ENCODE results near the gene RAB36.
A peak's percentile ranks its signal among the peaks of the same experiment; 100 is the strongest.

Gene RAB36

GRCh38 chr22:23182309-23183060, 37.2 kb downstream of the RAB36 start:
- DNase-seq (ENCODE audit: low spot score) = peak; percentile 42

GRCh38 chr22:23183061-23183698, 37.9 kb downstream of the RAB36 start:
- DNase-seq (ENCODE audit: low spot score) = no peak

- no peak for DNase-seq (ENCODE audit: low spot score)
Observed at GRCh38 chr22:23184100-23184763, 39.0 kb downstream of the RAB36 start.

DNA sequence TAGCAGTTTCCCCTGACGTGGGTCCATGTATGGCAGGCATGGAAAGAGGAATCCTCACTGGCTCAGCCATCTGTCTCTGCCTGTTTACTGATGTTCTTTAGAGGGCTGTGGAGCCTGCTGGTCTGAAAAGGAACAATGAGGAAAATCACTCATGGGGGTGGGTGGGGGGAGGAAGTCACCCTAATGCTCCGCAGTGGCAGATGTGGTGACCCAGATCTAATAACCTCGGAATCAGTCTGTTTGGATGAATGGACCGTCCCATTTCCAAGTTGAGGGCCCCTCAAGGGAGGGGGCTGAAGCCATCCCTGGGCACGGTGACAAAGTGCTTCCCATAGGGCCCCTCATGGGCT, 39.5 kb downstream of the RAB36 start:
- DNase-seq (ENCODE audit: low spot score) = no peak

DNA sequence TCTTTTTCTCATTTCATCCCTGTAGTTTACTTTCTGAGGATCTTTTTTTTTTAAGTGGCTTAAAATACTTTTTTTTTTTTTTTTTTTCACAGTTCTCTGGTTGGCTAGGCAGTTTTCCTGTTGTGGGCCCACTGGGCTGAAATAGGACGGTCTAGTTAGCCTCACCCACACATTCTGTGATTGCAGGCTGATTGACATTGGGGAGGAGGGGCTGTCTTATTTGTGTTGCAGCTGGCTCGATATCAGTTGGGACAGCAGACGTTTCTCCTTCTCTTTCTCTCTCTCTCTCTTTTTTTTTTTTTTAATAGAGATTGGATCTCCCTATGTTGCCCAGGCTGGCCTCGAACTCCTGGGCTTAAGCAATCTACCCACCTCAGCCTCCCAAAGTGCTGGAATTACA, 41.9 kb downstream of the RAB36 start:
- no peak for DNase-seq (ENCODE audit: low spot score)

DNA sequence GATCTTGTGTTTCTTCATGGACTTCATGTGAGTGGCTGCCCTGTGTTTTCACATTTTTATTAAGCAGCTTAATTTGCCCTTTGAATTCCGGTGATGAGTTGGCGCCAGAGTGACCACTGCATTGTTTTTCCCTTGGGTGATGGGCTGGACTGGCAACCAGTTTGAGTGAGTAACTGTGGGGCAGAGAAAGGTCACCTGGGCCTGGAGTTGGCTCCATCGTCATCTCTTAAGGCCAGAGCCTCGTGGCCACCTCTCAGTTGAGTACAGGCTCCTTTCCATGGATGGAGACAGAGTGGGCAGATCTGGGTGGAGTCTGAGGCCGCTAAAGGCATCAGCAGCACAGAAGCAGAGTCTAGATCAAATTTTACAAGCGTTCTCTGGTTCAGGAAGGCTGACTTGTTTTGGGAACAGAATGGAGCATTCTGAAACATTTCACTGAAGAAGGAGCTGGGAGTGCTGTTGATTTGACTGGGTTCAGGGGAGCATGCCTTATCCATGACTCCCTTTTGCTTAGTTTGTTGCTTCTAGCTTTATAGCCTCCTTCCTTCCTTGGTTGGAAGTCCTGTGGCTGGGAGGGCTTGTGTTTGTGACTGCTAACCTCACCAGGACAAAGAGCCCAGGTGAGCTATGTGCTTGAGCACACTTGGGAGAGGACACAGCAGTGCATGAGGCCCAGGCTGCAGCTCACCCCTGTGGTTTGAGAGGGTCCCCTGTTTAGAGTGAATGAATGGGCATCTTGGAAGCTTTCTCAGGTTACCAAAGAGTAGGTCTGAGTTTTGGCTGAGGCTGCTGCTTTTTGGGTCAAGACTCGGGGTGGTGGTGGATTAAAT, 42.8 kb downstream of the RAB36 start:
- no peak for DNase-seq (ENCODE audit: low spot score)

- DNase-seq (ENCODE audit: low spot score) = no peak
Observed at GRCh38 chr22:23190526-23190925, 45.2 kb downstream of the RAB36 start.

DNA sequence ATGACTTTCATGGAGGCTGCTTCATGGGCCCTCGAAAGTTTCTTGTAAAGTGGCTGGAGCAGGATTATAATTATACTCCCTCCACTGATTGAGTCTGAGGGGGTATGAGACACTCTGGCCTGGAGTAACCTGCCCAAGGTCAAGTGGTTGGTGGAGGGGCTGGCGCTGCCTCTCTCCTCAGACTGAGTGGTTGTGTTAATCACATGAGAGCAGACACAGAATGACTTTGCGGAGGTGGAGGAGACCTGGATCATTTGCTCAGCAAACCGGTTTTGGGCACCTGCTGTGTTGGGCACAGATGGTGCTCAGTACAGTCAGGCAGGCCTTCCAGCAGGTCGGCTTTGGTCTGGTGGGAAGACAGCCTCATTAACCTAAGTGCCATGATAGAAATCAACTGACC, 46.9 kb downstream of the RAB36 start:
- no peak for DNase-seq (ENCODE audit: low spot score)

- DNase-seq (ENCODE audit: low spot score) = no peak
Observed at GRCh38 chr22:23192558-23192957, 47.3 kb downstream of the RAB36 start.

DNA sequence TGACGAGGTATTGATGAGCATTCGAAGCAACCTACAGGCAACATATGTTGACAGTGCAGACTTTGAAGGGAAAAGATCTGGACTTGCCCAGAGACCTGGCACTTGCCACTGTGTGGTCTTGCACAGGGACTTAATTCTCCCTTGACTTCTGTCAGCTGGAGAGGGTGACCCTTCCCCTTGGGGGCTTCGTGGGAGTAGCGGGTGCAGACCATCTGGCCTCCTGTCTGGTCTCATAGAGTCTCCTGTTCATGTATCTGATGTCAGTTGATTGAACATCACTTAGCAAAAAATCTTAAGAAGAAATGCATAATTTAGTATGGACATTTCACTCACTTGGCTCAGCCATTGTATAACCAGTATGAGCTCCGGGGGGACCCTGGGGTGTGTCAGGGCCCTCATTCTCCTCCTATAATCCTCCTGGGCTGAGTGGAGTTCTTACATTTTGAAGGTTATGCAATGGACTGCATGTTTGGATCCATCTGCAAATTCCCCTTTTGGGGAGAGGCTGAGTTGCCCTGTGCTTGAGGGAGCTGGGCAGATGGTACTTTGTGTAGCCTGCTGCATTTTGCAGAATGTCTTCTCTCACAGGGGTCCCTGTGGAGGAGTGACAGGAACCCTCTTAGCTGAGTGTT, 48.0 kb downstream of the RAB36 start:
- DNase-seq (ENCODE audit: low spot score) = no peak

DNA sequence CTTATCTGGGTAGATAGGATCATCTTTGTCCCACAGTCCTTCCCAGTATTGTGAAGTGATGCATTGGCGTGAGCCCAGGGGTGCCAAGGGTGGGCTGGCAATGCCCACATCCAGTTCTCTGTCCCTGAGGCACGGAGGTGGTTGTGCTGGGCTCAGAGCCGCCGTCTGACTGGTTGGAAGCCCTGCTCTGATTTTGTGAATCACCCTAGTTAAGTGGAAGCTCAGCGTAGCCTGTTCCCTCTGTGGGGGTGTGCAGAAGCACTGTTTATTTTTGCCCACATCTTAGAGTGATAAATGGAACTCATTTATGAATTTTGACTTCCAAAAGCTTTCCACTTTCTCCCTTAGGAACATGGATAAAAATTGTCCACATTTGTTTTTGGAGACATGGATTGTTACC, 48.6 kb downstream of the RAB36 start:
- DNase-seq (ENCODE audit: low spot score) = no peak

DNA sequence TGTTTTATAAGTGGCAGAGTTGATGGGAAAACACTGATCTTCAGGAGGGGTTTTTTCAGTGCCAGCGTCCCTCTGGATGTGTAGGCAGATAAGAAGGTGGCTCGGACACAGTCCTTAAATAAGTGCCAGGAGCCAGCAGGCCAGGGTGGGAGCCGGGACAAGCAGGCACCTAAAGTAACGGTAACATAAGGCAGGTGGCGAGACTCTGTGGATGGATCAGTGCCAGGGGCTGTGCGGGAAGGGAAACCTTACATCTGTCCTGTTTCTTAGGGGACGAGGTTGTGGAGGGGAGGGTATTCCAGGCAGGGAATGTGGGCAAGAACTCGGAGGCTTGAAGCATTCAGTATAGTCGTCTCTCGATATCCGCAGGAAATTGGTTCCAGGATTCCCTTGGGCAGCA, 50.9 kb downstream of the RAB36 start:
- no peak for DNase-seq (ENCODE audit: low spot score)

- DNase-seq (ENCODE audit: low spot score) = no peak
Observed at GRCh38 chr22:23197836-23198235, 52.6 kb downstream of the RAB36 start.

DNA sequence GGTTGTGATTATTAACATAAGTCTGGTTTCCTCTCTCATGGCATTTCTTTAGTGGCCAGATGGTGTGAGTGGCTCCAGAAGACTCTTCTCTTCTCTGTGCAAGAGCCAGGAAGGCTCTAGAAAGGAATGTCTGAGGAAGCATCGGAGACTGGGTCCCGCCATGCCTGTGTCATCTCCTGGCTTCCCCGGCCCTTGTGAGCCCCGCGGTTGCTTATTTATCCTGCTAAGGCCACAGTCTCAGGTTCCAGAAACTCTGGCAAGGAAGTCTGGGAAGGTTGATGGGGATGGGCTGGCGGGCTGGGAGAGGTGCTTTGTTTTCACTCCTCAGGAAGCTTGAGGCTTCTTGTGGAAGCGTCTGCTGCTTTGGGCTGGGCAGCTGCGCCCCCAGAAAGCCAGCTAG, 53.9 kb downstream of the RAB36 start:
- no peak for DNase-seq (ENCODE audit: low spot score)

- no peak for DNase-seq (ENCODE audit: low spot score)
Observed at GRCh38 chr22:23200898-23201297, 55.6 kb downstream of the RAB36 start.

DNA sequence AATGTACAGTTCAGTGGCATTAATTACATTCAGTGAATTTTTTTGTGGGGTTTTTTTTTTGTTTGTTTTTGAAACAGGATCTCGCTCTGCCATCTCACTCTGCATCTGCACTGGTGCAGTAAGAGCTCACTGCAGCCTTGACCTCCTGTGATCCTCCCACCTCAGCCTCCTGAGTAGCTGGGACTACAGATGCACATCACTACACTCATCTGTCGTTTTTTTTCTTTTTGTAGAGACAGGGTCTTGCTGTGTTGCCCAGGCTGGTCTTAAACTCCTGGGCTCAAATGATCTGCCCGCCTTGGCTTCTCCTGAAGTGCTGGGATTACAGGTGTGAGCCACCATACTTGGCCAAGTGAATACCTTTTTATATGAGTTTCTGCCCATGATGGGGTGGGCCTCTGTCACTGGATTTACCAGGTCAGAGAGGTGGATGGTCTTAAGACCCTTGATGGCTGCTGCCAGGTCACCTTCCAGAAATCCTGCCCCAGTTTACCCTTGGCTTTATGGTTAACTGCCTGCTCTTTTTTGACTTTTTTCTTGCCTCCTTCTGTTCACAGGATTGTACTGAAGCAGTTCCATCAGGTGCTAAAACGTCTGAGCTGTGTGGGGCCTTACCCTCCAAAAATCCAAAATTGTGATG, 57.7 kb downstream of the RAB36 start:
- no peak for DNase-seq (ENCODE audit: low spot score)

GRCh38 chr22:23203452-23204124, 58.3 kb downstream of the RAB36 start:
- no peak for DNase-seq (ENCODE audit: low spot score)

DNA sequence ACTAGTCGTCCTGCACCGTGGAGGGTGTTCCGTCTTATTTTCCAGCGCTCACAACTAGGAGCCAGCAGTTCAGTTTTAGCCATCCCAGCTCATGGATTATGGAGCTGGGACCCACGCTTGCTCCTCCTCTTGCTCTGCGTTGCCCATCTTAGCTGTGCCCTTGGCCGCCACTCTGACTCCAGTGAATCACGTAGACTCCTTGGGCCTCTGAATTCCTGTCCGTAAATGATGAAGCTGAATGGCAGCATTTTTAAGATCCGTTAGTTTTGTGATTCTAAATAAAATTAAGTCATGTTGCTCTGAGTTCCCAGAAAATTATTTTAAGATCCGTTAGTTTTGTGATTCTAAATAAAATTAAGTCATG, 58.8 kb downstream of the RAB36 start:
- DNase-seq (ENCODE audit: low spot score) = no peak

GRCh38 chr22:23204541-23205157, 59.4 kb downstream of the RAB36 start:
- DNase-seq (ENCODE audit: low spot score) = no peak

DNA sequence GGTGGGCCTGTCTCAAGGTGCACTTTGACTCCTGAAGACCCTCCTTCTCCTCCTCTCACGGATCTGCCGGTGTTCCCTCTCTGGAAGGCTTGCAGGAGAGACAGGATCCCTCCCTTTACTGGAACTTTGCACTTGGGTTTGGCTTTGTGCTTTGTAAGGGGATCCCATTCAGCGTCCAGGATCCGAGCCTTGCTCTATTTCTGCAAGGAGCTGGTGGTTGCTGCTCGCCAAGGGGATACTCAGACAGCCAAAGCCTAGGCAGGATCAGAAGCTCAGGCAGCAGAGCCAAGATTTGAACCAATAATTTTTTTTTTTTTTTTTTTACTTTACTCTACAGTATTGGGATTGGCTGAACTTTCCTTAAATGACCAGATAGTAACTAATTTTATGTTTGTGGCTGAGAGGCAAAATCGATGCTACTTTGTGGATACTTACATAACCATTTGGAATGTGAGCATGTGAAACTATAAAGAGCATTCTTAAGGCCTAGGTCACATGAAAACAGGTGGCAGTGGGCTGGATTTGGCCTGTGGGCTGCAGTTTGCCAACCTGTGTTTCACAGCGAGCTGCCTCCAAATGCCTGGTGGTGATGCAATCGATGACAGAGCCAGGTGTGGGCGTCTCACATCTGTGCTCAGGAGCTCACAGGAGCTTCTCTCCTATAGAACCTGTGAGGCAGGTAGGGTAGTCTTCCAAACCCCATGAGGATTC, 60.2 kb downstream of the RAB36 start:
- DNase-seq (ENCODE audit: low spot score) = no peak

Measured in CD4-positive, alpha-beta T cell treated with Interleukin-6 at 100 ng/mL for 8 hours (primary cell).